ENCODE data around the gene DSG3. TPM values are rescaled to one million over a fixed set of nuclear protein-coding genes. Genes with fewer than 3 reads are reported as not detected.

The DSG3 gene
- total RNA-seq, 1 experiment from 2014 or later = 0.05 TPM

GRCh38 chr18:31489311-31489710 lies 41.8 kb downstream of the DSG3 start:
- TF ChIP-seq YY1 (IDR thresholded peaks at IDR 0.05; ENCODE audit: extremely low read depth, insufficient replicate concordance, low read depth, low read length) = no peak
- TF ChIP-seq ELF1 (IDR thresholded peaks at IDR 0.05; ENCODE audit: borderline replicate concordance, low read depth) = no peak
- TF ChIP-seq FOSL1 (IDR thresholded peaks at IDR 0.05; ENCODE audit: low read depth) = peak; percentile 58; the same call in 1 of the 2 replicates
- TF ChIP-seq CBX3 (IDR thresholded peaks at IDR 0.05; ENCODE audit: low read depth) = no peak
- no peak for TF ChIP-seq SRF (IDR thresholded peaks at IDR 0.05; ENCODE audit: low read depth)
- TF ChIP-seq RAD21 (IDR thresholded peaks at IDR 0.05; ENCODE audit: low read depth) = no peak
- no peak for TF ChIP-seq EGR1 (IDR thresholded peaks at IDR 0.05; ENCODE audit: low read depth)
- no peak for TF ChIP-seq ATF3 (IDR thresholded peaks at IDR 0.05)
- no peak for TF ChIP-seq EZH2phosphoT487 (IDR thresholded peaks at IDR 0.05; ENCODE audit: borderline replicate concordance)
- TF ChIP-seq TCF7L2 (IDR thresholded peaks at IDR 0.05; ENCODE audit: borderline replicate concordance, extremely low read depth, insufficient read depth, insufficient read length) = no peak
- peak; percentile 44; the same call in 1 of the 2 replicates for TF ChIP-seq JUND (IDR thresholded peaks at IDR 0.05)
- TF ChIP-seq MAX (IDR thresholded peaks at IDR 0.05) = no peak
- TF ChIP-seq SP1 (IDR thresholded peaks at IDR 0.05; ENCODE audit: low read depth) = peak; percentile 38; the same call in 1 of the 2 replicates

More at GRCh38 chr18:31489311-31489710, 41.8 kb downstream of the DSG3 start:
- POLR2A ChIA-PET = no interaction called here
- H3K4me3 ChIP-seq (replicated peaks in 1 of 2; ENCODE audit: low read depth in 1 of 2, low read length in 2 of 2) = no peak overlapping the region
- no peaks in the 10 kb centered on the region for H3K9me2 ChIP-seq (ENCODE audit: insufficient read depth)
- RAD21 ChIA-PET (ENCODE audit: low non-redundant PET in 1 of 2, low total read pairs in 2 of 2, uncharacterized antibody in 2 of 2, unreplicated experiment in 2 of 2) = no interaction called here
- H3K9ac ChIP-seq (ENCODE audit: low read length) = no peak overlapping the region
- H3K36me3 ChIP-seq (ENCODE audit: control insufficient read depth in 1 of 2, insufficient read depth in 2 of 2, low read length in 2 of 2) = no peaks in the 10 kb centered on the region
- no peak for DNase-seq (ENCODE audit: low read depth, low spot score)
- H3K27me3 ChIP-seq (ENCODE audit: insufficient read depth, low read length) = no peaks in the 10 kb centered on the region
- no peaks in the 10 kb centered on the region for H4K20me1 ChIP-seq (ENCODE audit: insufficient read depth)
- ATAC-seq = peak; percentile 47; the same call in 1 of the 2 replicates
- intact Hi-C loops (cut with micrococcal nuclease) = no loop called here
- no peak overlapping the region for H3K27ac ChIP-seq (ENCODE audit: low read depth, low read length)
- no peak overlapping the region for H2AFZ ChIP-seq (ENCODE audit: low read depth, low read length, poor library complexity, severe bottlenecking)
- H3K9me3 ChIP-seq (ENCODE audit: control insufficient read depth in 1 of 2, insufficient read depth in 1 of 2, low read depth in 1 of 2, low read length in 2 of 2) = no peaks in the 10 kb centered on the region
- H3K79me2 ChIP-seq (ENCODE audit: insufficient read depth, low read length) = no peaks in the 10 kb centered on the region
- peaks cover 26 to 61% of the 10 kb centered on the region in 2 experiments for H3K4me1 ChIP-seq (ENCODE audit: control insufficient read depth in 1 of 2, insufficient read depth in 2 of 2, low read length in 2 of 2)
- BruUV-seq (replicated peaks) = no TSS peak
- CTCF ChIA-PET = interaction anchor here (0.6 kb wide), 1 partner anchor 65 kb away, joined by 3 read pairs; no protein-coding TSS in a partner anchor
- H3K4me2 ChIP-seq (ENCODE audit: low read length) = peak overlapping the region; percentile 56
